HG03521 (cell line): Measurements from ENCODE around the gene EMILIN2.
"Not testable (repeated sequence)": the region's sequence is repeated elsewhere in the genome, so short reads cannot be mapped to it uniquely, and the experiment has no call there.

ENCODE experiments used
- ATAC-seq: cut with Tn5 transposase; IDR thresholded peaks from one replicate; pipeline ENCODE4 v1.9.1; 2021; ENCODE audit warnings: mild to moderate bottlenecking, moderate library complexity; ENCODE audit not compliant: unreplicated experiment

The EMILIN2 gene

DNA sequence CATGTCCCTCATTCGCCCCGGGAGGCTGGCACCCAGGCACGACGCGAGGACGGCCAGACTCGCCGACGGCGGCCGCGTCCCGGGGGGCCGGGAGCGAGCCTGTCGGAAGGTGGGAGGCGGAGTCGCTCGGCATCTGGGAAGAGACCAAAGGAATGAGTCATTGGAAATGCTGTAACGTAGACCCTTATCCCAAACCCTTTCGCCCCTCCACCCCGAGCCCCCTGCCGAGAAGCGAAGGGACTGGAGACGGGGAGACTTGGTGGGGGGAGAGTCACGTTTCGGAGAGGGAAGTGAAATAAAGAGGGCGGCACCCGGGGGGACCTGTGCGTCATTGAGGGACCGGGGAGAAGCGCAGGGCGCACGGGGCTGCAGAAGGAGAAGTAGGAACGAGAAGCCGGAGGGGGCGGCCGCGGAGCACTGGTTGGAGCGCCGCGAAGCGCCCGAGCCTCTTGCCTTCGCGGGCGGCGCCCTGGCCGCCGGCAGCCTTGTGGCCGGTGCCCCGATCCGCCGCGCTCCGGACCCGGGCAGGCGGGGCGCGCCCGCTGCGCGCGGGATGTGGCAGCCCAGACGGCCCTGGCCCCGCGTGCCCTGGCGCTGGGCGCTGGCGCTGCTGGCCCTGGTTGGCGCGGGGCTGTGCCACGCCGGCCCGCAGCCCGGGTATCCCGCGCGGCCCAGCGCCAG, at the start of gene EMILIN2:
Gene EMILIN2, plus strand, starts transcription at position 371 of the 681 bp plus-strand sequence. Its CDS starts 183 bp downstream, at position 554.
- peak; percentile 35 for ATAC-seq

DNA sequence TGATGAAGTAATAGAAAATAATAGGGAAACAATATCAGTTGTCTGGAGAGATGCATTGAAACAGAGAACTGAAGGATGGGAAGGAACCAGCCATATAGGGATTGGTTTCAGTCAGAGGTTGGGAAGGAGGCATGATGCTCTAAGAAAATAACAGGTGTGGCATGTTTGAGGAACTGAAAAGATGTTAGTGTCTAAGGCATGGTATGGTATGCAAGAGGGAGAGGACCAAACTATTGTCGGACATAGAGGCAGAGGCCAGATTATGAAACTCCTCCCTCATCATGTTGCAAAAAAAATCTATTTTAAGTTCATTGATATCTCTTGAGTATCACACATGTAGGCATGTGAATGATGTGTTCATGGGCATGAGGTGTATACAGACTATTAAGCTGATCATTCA, 48.9 kb upstream of the EMILIN2 start:
- ATAC-seq, result no peak

DNA sequence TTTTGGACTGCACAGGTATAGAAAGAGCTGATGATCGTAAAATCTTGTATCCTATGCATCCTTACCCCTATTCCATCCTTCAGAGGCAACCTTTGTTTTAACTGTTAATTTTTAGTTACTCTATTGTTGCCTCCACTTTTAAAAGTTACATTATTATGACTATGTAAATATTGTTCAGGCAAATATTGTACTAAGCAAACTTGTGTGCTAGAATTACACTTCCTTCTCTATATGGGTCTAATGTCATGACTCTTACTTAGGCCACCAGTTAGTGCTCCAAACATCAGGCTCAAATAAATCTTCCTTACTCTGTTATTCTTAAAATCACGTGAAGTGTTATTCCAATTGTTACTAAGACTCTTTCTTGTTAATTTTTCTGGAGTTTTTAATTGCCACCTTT, 47.4 kb upstream of the EMILIN2 start:
- no peak for ATAC-seq

DNA sequence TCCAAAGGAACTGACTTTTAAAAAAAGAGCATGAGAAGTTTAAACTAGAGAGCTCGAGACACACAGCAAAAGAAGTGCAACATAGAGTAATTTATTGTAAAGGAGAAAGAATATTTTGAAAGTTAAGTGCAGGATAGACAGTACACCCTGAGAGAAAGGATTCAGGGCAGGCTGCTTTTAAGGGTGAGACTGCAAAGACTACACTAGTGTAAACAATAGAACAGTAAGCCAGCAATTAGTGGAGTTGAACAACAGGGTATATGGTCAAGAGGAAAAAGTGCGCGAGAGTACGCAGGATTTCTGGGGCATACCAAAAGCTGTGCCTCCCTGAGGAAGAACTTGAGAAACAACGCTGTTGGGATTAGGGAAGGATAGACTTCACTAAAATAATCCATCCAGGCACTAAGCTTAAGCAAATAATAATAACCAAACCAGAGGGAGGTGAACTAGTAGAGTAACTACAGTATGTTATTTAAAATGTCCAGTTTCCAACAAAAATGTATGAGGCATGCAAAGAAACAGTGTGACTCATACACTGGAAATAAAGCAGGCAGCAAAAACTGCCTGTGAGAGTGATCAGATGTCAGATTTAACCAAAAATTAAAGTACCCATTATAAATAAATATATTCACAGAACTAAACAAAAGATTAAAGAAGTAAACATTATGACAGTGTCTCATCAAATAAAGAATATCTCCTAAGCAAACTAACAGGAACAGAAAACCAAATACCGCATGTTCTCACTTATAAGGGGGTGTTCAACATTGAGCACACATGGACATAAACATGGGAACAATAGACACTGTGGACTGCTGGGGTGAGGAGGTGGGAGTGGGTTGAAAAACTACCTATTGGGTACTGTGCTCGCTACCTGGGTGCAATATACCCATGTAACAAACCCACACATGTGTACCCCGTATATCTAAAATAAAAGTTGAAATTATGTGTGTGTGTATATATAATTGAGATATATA, 40.5 kb upstream of the EMILIN2 start:
- no peak for ATAC-seq

DNA sequence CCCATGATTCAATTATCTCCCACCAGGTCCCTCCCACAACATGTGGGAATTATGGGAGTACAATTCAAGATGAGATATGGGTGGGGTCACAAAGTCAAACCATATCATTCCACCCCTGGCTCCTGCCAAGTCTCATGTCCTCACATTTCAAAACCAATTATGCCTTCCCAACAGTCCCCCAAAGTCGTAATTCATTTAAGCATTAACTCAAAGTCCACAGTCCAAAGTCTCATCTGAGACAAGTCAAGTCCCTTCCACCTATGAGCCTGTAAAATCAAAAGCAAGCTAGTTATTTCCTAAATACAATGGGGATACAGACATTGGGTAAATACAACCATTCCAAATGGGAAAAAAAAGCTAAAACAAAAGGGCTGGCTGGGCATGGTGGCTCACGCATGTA, 38.2 kb upstream of the EMILIN2 start:
- not testable (repeated sequence) for ATAC-seq

DNA sequence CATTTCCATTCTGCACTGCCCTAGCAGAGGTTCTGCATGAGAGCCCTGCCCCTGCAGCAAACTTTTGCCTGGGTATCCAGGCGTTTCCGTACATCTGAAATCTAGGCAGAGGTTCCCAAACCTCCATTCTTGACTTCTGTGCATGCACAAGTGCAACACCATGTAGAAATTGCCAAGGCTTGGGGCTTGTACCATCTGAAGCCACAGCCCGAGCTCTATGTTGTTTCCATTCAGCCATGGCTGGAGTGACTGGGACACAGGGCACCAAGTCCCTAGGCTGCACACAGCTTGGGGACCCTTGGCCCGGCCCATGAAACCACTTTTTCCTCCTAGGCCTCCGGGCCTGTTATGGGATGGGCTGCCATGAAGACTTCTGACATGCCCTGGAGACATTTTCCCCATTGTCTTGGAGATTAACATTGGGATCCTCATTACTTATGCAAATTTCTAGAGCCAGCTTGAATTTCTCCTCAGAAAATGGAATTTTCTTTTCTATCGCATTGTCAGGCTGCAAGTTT, 37.1 kb upstream of the EMILIN2 start:
- not testable (repeated sequence) for ATAC-seq

DNA sequence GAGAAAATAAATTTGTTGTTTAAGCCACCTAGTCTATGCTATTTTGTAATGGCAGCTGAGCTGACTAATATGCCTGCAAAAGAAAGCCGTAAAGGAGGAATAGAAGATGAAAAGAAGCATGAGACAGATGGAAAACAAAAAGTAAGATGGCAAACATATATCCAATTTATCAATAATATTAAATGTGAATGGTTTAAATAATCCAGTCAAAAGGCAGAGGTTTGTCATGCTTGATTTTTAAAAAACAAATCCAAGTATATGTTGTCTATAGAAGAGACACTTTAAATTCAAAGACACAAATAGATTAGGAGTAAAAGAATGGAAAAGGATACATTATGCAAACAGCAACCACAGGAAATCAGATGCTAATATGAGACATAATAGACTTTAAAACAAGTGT, 35.4 kb upstream of the EMILIN2 start:
- no peak for ATAC-seq

DNA sequence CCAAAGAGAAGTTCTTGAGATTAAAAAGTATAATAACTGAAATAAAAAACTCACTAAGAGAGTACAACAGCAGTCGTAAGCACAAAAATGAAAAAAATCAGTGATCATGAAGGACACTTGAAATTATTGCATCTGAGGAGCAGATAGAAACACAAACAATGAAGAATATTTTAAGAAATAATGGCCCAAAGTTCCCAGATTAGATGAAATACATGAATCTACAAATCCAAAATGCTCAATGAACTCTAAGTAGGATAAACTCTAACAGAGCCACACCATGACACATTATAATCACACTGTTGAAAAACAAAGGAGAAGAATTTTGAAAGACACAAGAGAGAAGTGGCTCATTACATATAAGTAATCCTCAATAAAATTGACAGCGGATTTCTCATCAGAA, 31.9 kb upstream of the EMILIN2 start:
- no peak for ATAC-seq

DNA sequence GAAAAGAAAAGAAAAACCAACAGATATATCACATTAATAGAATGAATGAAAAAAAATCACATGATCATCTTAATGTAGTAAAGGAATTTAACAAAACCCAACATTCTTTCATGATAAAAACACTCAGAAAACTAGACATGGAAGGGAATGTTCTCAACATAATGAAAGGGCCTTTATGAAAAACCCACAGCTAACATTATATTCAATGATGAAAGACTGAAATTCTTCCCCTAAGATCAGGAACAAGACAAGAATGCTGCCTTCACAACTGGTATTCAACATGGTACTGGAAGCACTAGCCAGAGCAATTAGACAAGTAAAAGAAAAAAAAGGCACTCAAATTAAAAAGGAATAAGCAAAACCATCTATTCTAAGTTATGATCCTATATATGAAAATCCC, 28.5 kb upstream of the EMILIN2 start:
- no peak for ATAC-seq

DNA sequence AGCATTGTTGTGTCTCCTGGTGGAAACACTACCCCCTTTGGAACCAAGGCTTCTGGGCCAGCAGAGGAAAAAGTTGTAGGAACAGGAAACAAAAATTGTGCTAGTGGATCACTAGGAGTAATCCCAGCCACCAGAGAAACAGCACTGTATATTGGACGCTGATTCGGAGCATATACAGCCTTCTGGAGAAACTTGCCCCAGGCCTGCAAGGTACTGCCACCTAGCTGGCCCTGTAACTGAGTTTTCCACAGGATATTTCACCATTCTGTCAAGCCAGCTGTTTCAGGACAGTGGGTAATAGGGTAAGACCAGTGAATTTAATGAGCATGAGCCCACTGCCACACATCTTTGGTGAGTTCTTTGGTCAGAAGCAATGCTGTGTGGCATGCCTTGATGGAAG, 25.1 kb upstream of the EMILIN2 start:
- no peak for ATAC-seq

DNA sequence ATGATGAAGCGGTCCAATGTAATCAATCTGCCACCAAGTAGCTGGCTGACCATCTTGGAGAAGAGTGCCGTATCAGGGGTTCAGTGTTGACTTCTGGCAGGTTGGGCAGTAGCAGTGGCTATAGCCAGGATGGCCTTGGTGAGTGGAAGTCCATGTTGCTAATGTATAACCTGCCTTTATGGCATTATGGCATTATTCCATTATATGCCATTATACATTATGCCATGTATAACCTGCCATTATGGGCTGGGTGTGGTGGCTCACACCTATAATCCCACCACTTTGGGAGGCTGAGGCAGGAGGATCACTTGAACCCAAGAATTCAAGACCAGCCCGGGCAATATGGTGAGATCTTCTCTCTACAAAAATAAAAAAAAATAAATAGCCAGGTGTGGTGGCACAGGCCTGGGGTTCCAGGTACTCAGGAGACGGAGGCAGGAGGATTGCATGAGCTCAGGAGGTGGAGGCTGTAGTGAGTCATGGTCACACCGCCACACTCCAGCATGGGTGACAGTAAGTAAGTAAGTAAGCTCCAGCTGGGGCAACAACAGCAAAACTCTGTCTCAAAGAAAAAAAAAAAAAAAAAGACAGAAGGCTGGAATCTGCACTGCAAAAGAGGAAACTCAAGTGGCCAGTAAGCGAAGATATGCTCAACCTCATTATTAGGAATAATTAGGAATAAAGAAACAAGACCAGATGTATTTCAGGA, 24.4 kb upstream of the EMILIN2 start:
- ATAC-seq, result no peak

DNA sequence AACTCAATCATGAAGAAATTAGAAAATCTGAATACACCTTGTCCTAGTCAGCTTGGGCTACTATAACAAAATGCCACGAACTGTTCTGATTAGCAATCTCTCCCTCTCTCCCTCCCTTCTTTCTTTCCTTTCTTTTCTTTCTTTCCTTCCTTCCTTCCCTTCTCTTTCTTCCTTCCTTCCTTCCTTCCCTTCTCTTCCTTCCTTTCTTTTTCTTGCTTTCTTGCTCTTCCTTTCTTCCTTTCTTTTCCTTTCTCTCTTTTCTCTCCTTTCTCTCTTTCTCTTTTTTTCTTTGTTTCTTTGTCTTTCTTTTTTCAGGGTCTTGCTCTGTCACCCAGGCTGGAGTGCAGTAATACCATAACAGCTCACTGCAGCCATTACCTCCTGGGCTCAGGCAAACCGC, 23.6 kb upstream of the EMILIN2 start:
- no peak for ATAC-seq

DNA sequence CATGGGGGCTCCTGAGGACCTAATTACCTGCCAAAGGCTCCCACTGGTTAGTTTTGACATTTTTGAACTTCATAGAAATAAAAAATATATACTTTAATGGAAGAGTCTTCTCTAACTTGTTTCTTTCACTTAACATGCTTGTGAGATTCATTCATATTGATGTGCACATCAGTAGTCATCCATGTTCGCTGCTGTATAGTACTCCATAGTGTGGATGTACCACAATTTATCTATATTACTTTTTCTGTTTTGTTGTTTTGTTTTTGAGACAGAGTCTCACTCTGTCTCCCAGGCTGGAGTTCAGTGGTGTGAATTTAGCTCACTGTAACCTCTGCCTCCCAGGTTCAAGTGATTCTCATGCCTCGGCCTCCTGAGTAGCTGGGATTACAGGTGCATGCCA, 22.8 kb upstream of the EMILIN2 start:
- ATAC-seq, result no peak

DNA sequence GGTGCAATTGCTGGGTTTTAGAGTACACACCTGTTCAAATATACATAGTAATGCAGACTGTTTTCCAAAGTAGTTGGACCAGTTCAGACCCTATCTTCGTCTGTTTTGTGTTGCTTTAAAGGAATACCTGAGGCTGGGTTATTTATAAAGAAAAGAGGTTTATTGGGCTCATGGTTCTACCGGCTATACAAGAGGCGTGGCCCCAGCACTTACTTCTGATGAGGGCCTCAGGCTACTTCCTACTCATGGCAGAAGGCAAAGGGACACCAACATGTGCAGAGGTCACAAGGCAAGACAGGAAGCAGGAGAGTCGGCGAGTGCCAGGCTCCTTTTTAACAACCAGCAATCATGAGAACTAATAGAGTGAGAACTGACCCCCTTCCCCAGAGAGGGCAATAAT, 21.9 kb upstream of the EMILIN2 start:
- no peak for ATAC-seq

DNA sequence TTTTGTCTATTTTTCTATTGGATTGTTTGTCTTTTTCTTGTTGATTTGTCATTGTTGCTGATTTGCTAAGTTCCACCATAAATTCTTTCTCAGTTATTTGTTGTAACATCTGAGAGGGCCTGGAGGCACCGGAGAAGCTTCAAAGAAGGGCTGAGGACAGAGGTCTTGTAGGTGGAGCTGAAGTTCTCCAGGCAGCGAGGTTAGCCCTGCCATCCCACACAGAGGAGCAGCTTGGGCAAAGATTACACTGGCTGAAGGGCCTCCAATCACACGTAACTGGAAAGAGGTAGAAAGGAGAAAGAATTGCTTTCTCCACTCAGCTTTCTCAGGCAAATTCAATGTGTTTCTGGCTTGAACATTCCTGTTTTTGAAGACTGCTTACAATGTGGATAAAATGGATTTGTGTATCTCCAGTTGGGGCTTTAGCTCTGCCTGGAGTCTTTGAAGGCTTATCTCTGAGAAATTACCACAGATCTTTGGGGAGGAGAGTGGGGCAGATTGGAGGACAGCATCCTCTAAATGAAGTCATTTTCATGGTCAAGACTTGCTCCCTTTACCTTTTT, 21.1 kb upstream of the EMILIN2 start:
- ATAC-seq, result no peak

DNA sequence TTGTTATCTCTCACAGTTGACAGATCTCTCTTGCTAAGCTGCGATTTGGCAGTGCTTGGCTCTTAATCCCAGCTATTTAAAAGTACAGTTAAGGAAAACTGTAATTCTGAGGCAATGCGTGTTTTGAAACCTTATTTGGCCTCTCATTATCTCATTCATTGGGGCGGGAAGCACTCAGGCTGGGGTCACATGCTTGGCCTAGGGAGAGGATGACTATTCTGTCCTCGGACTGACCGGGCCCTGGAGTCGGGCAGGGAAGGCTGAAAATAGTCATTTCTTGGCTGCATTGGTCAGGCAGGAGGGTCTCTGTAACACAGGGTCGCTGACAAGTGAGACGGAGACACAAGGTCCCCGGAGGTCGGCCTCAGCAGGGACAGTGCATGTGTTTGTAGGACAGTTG, 20.2 kb upstream of the EMILIN2 start:
- ATAC-seq, result no peak

DNA sequence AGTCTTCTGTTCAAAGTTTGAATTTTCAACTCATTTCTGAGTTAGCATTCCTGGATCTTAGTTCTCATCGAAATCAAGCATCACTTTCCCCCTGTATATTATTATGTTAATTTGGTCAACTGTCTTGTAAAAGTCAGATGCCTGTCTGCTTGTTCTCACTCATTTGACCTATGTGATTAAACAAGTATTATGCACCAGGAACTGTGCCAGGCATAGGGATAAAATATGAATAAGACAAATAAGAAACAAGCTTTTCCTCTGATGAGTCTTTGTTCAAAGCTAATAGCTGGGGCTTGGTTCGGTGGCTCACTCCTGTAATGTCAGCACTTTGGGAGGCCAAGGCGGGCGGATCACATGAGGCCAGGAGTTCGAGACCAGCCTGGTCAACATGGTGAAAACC, 19.7 kb upstream of the EMILIN2 start:
- no peak for ATAC-seq

DNA sequence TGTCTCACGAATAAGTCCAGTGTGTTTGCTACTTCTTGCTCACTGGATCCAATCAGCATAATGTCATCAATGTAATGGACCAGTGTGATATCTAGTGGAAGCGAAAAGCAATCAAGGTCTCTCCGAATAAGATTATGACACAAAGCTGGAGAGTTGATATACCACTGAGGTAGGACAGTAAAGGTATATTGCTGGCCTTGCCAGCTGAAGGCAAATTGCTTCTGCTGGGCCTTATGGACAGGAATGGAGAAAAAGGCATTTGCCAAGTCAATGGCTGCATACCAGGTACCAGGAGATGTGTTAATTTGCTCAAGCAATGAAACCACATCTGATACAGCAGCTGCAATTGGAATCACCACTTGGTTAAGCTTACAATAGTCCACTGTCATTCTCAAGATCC, 10.7 kb upstream of the EMILIN2 start:
- ATAC-seq, result not testable (repeated sequence)

DNA sequence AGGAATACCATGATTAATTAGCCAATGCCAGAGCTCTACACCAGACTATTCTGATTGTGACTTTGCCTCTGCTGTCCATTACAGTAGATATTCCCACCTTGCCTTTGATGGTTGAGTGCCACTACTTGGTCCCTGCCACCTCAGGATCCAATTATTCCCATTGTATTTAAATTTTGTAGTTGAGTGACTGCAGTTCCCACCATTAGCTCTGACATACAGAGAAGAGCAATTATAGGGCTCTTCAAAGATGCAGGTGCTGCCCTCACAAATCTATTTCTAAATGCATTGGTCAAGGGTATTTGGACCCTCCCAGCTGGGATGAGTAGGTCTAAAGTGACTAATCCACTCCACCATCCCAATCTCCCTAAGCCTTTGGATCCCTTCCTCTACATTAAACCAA, 9.5 kb upstream of the EMILIN2 start:
- ATAC-seq, result not testable (repeated sequence)

DNA sequence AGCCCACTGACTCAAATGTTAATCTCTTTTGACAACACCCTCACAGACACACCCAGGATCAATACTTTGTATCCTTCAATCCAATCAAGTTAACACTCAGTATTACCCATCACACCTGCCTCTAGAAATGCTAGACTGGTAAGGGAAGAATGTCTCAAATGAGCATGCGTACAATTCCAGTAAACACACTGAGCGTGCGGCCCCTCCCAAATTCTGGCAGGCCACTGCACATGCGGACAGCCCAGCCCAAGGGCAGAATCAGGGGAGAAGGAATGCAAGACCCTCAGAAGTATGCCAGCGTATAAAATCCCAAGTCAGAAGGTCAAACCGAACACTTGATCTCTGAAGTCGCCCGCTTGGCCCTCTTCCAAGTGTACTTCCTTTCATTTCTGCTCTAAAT, 7.6 kb upstream of the EMILIN2 start:
- no peak for ATAC-seq

DNA sequence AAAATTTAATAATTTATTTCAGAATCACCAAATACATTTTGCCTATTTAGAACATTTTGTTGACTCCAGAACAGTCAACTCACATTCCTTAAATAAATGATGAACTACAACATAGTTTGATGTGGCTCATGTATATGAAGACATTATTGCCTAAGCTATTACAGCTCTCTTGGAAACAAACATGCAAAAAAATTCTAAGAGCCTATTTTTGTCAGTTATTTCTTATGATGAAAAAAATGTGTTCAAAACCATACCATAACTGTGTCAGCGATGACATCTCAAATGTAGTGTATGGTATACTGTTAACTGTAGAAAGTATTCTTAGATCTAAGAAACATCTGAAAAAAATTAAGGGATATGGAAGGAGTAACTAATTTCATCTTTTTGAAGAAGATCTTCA, 6.3 kb upstream of the EMILIN2 start:
- no peak for ATAC-seq
